ENCODE measurements around the gene CD79B.

GRCh38 chr17:63916566-63917185 lies 15.5 kb downstream of the CD79B start:
- TF ChIP-seq POLR2A (IDR thresholded peaks at IDR 0.05) (no peak), CTCF (IDR thresholded peaks at IDR 0.05) (no peak)
